Measurements from ENCODE around the gene SMARCA1.
A peak's percentile ranks its signal among the peaks of the same experiment; 100 is the strongest.

The SMARCA1 gene

DNA sequence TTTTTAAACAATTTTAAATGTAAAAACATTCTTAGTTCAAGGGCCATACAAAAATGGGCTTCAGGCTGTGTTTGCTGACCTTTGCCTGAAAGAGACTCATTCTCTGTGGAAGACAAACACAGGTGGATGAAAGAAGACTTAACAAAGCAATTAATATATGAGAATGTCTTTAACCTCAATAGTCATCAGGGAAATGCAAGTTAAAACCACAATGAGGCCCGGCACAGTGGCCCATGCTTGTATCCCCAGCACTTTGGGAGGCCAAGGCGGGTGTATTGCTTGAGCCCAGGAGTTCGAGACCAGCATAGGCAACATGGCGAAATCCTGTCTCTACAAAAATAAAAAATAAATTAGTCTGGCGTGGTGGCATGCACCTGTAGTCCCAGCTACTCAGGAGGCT, 7.1 kb upstream of the SMARCA1 start:
- DNase-seq (ENCODE audit: low spot score): no peak

DNA sequence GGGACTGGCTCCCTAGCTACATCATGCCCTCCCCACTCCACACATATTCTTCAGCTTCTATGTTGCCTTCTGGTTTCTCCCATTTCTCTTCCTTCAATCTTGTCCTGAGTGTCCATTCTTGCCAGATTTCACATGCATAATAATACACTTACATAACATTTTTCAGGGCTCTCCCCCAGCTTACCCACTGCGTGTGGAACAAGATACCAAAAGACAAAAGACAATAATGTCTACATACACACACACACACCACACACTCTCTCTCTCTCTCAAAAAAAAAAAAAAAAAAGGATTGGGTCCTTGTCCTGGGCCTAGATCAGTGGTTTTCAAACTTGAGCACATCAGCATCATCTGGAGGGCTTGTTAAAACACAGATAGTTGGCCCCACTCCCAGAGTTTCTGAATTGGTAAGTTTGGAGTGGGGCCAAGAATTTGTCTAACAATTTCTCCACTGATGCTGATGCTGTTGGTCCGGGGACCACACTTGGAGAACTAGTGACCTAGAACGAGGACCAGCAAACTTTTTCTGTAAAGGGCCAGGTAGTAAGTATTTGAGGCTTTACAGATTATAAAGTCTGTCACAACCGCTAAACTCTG, 6.5 kb upstream of the SMARCA1 start:
- DNase-seq (ENCODE audit: low spot score): no peak

GRCh38 chrX:129525896-129526295, 2.6 kb upstream of the SMARCA1 start:
- no peak for DNase-seq (ENCODE audit: low spot score)

GRCh38 chrX:129525162-129525561, 1.9 kb upstream of the SMARCA1 start:
- DNase-seq (ENCODE audit: low spot score): no peak

- DNase-seq (ENCODE audit: low spot score): no peak
Measured at GRCh38 chrX:129524250-129524850, 1.1 kb upstream of the SMARCA1 start.

DNA sequence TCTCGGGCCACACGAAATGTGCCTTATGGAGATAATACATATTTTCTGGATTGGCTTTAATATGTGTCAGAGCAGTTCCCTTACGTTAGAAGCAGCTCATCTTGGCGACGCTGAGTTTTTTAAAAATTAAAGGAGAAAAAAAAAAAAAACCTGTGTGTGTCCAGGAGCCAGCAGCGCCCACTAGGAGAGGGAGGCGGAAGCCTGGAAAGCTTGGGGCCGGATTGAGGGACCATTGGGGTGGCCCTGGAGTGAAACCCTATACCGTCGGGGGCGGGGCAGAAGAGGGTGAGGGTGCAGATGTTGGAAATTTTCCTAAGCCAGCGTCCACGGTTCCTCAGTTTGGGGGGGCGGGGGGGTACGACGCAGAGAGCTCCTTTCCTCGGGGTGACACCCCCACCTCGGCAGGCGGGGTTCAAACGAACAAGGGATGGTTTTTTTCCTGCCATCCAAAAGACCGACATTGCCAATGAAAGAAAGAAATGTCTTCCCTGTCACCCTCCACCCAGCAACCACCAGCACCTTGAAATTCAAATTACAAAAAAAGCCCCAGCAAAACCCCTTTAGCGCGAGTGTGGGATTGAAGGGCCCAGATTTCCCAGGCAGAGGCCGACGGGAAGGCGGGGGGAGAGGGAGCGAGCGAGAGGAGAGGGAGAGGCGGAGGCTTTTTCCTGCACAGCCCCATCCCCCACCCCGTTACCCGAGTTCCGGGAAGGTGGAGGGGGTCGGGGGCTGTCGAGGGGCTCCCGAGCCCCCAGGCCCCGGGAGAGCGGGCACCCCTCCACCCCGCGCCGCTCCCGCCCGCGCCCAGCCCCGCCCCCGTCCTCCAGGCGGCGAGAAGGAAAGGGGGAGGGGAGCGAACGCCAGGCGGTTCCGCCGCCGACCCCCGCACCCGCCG, 859 bp downstream of the SMARCA1 start:
- DNase-seq (ENCODE audit: low spot score): peak; percentile 69

GRCh38 chrX:129520151-129520550, 3.1 kb downstream of the SMARCA1 start:
- no peak for DNase-seq (ENCODE audit: low spot score)

- DNase-seq (ENCODE audit: low spot score): no peak
Measured at GRCh38 chrX:129516402-129516801, 6.9 kb downstream of the SMARCA1 start.

- DNase-seq (ENCODE audit: low spot score): no peak
Measured at GRCh38 chrX:129512409-129512808, 10.9 kb downstream of the SMARCA1 start.

- DNase-seq (ENCODE audit: low spot score): no peak
Measured at GRCh38 chrX:129511689-129512088, 11.6 kb downstream of the SMARCA1 start.

DNA sequence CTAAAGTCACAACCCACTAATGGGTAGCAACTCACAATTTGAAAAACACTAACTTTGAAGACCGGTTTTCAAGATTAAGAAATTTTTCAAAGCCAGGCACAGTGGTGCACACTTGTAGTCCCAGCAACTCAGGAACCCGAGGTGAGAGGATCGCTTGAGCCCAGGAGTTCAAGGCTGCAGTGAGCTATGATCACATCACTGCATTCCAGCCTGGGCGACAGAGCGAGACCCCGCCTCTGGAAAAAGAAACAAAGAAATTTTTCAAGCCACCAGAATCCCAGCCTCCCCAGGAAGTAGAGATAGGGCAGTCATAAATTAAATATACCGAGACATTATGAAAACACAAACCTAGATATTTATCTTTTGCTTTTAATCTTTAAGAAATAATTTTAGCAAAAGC, 13.0 kb downstream of the SMARCA1 start:
- no peak for DNase-seq (ENCODE audit: low spot score)

DNA sequence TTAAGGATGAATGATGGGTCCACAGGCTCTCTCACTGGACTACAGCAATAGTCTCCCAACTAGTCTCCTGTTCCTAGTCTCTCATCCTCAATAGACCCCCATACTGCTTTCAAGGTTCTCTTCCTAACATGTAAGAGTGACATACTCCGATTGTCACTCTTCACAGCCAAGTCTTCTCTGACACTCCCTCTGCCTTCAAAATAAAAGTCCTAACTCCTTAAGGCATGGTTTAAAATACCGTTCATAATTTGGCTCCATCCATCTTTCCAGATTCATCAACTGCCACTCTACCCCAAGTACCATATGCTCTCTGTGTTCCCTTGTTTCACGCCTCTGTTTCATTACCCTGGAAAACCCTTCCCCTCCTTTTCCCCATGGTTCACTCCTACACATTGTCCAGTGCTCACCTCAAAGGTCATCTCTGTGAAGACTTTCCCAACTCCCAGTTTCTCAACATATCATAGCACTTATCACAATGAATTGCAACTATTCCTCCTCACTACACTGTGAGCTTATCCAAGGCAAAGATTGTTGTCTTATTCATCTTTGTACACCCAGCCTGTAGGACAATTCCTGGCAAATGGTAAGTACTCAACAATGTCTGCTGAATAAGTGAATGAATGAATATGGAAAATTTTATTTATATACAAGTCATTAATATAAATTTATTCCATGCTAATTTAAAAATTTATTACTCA, 26.0 kb downstream of the SMARCA1 start:
- no peak for DNase-seq (ENCODE audit: low spot score)

DNA sequence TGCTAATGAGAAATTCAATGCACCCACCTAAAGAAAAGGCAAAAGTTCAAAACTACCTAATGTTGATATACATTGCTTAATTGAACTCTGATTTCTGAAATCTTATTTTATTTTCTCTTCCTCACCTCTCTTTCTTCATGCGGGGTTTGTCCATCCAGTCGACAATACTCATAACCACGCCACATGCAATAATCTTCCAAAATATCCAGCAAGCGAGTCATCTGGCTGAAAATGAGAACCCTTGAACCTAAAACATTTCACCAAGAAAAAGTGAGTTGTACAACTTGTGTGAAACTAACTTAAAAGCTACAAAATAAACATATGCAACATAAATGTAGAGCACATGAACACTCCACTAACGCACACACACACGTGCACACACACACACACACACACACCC, 26.7 kb downstream of the SMARCA1 start:
- DNase-seq (ENCODE audit: low spot score): no peak

- no peak for DNase-seq (ENCODE audit: low spot score)
Measured at GRCh38 chrX:129495900-129496299, 27.4 kb downstream of the SMARCA1 start.

- DNase-seq (ENCODE audit: low spot score): no peak
Measured at GRCh38 chrX:129494887-129495286, 28.4 kb downstream of the SMARCA1 start.

DNA sequence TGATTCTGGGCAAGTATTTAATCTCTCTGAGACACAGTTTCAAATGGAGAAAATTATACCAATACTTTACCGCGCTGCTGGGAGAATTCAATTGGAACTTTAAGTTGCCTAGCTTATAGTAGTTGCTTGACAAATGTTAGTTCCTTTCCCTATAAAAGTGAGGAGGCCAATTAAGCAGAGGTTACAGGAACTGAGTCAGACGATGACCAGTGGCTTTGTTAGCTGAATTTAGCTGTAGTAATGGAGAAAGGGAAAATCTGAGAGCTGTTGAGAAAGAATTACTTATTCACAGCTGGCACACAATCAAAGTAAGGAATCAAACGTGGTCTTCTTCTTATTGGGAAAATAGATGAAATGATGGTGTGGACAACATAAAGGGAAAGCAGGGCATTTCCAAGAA, 29.6 kb downstream of the SMARCA1 start:
- no peak for DNase-seq (ENCODE audit: low spot score)

- no peak for DNase-seq (ENCODE audit: low spot score)
Measured at GRCh38 chrX:129490330-129490729, 33.0 kb downstream of the SMARCA1 start.

GRCh38 chrX:129488359-129488758, 34.9 kb downstream of the SMARCA1 start:
- no peak for DNase-seq (ENCODE audit: low spot score)

- DNase-seq (ENCODE audit: low spot score): no peak
Measured at GRCh38 chrX:129480889-129481288, 42.4 kb downstream of the SMARCA1 start.

DNA sequence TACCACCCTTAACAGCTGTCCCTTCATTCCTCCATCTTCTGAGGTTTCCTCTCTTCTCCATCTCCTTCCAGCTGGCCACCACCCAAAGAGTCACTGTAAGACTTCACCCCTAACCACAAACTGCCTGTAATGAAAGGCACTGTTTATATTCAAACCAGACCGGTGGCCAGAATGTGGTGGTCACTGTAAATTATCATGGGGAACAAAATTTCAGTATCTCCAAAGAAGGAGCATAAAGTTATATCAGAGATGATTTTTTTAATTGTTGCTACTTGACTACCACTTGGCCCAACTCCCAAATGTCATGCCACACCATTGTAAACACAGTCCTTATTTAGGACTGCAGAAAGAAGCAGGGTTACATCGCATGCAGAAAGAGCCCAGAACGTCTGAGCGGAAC, 44.8 kb downstream of the SMARCA1 start:
- no peak for DNase-seq (ENCODE audit: low spot score)

DNA sequence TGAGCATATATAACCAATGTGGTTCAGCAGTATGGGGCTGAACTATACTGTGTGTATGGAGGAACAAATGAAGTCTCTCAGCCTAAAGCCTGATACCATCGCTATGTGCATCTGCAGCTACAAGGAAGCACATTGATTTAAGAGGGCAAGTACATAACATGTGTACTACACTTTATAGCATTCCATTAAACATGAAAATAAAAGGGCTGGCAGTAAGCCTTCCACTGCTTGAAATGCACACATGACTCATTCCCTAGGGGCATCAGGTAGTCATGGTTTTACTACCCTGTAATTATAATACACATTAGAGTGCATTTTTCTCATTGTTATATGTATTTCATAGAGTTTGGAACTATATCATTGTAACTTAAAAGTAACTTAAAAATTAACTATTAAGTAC, 51.2 kb downstream of the SMARCA1 start:
- DNase-seq (ENCODE audit: low spot score): peak; percentile 9

GRCh38 chrX:129462707-129463106, 60.6 kb downstream of the SMARCA1 start:
- DNase-seq (ENCODE audit: low spot score): peak; percentile 5
